GM21515 (cell line): Measurements from ENCODE around the gene ITGAD.
"Not testable (repeated sequence)": the region's sequence is repeated elsewhere in the genome, so short reads cannot be mapped to it uniquely, and the experiment has no call there.

Source experiments
- ATAC-seq: cut with Tn5 transposase; IDR thresholded peaks from one replicate; pipeline ENCODE4 v1.9.1; 2021; ENCODE audit not compliant: unreplicated experiment

Gene ITGAD

DNA sequence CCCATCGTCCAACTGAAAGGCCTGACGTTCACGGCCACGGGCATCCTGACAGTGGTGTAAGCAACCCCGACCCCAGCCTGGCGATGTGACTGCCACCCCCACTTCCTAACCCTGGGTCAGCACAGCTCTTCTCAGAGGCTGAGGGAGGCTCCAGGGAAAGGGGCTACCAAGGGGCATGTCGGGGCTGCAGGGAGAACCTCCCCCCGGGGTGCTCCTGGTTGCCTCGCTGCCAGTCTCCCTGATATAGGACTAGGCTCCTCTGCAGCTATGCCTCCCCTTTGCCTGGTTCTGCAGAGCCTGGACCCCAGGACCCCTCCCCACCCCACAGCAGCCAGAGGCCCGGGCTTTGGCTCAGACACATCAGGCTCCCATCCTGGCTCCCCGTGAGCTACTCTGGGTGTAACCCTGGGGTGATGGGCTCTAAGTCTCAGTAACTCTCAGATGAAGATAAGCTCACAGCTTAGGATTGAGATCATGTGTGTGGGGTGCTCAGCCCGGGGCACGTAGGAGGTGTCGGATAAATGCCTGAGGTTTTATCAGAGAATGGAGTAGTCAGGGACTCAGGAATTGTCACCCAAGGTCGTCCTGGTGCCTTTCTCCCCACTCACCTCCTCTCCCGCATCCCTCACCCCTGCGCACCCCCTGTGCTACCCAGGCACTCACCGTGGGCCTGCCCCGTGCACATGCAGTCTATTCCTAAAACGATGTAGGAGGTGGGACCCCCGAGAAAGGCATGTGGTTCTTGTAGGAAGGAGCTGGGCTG, 10.6 kb downstream of the ITGAD start:
- no peak for ATAC-seq

- ATAC-seq = no peak
Measured at GRCh38 chr16:31404353-31405064, 11.4 kb downstream of the ITGAD start.

GRCh38 chr16:31407406-31407805, 14.3 kb downstream of the ITGAD start:
- no peak for ATAC-seq

GRCh38 chr16:31409433-31409832, 16.3 kb downstream of the ITGAD start:
- ATAC-seq = no peak

DNA sequence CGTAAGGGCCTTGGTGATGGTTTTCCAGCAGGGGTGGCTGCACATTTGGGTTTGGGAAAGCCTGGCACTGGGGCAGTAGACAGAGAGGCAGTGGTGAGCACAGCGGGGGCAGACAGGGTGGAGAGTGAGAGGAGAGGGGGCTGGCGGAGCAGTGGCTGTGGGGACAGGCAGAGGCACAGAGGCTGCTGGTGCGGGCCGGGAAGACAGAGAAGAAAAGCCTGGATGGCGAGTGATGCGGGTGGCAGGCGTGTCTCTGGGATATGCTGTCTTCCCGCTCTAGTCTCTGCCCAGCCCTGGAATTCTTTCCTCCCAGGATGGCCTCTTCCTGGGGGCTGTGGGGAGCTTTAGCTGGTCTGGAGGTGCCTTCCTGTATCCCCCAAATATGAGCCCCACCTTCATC, 16.9 kb downstream of the ITGAD start:
- ATAC-seq = no peak

DNA sequence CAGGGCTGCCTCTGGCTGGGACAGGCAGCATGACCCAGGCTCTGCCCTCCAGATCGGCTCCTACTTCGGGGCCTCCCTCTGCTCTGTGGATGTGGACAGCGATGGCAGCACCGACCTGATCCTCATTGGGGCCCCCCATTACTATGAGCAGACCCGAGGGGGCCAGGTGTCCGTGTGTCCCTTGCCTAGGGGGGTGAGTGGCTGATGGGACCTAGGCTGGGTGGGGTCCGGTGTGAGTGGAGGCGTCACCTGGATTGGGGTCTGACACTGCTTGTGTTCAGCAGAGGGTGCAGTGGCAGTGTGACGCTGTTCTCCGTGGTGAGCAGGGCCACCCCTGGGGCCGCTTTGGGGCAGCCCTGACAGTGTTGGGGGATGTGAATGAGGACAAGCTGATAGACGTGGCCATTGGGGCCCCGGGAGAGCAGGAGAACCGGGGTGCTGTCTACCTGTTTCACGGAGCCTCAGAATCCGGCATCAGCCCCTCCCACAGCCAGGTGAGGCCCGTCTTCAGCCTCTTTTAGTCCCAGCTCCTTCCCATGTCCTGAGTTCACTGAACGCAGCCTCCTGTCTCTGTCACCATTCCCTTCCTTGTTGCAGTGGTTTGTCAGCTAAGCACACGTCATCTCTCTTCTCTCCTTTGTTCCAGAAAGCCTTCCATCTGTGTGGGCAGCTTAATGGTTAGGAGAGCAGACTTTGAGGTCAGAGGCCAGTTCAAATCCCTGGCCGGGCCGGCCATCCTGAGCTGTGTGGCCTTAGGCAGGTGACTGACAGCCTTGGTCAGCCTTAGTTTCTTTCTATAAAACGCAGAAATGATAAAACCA, 18.1 kb downstream of the ITGAD start:
- no peak for ATAC-seq

- no peak for ATAC-seq
Measured at GRCh38 chr16:31412750-31413149, 19.6 kb downstream of the ITGAD start.

- ATAC-seq = no peak
Measured at GRCh38 chr16:31413381-31413780, 20.2 kb downstream of the ITGAD start.

DNA sequence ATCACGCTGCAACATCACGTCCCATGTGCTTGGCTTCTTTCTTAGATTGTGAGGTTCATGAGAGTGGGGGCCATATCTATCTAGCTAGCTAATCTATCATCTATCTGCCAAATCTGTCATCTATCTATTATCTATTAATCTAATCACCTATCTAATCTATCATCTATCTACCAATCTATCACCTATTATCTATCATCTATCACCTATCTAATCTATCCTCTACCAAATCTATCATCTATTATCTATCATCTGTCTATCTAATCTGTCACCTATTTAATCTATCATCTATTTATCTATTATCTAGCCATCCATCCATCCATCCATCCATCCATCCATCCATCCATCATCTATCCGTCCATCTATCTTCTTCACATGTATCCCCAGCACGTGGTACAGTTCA, 20.8 kb downstream of the ITGAD start:
- ATAC-seq = no peak

DNA sequence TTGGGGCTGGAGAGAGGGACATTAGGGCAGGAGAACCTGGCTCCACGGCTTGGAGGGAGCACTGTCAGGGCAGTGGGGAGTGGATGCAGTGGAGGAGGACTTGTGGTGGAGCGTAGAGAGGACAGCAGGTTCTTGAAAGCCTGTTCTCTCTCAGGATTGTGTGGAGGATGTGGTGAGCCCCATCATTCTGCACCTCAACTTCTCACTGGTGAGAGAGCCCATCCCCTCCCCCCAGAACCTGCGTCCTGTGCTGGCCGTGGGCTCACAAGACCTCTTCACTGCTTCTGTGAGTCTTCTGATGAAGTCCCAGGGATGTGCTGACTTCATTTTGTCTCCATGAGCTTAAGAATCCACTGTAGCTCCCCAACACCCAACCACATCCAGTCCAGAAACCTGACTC, 21.6 kb downstream of the ITGAD start:
- no peak for ATAC-seq

DNA sequence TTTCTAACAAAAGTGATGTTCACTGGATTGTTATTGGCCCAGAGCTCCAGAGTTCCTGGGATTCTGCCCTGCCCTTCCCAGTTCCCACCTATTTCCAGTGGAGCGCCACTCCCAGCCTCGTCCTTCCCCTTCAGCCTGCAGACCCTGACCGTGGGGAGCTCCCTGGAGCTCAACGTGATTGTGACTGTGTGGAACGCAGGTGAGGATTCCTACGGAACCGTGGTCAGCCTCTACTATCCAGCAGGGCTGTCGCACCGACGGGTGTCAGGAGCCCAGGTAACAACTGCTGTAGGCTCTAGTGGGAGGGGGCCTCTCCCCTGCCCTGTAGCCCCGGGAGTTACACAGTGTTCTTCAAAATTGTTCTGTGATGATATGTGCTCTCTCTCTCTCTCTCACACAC, 23.2 kb downstream of the ITGAD start:
- no peak for ATAC-seq

DNA sequence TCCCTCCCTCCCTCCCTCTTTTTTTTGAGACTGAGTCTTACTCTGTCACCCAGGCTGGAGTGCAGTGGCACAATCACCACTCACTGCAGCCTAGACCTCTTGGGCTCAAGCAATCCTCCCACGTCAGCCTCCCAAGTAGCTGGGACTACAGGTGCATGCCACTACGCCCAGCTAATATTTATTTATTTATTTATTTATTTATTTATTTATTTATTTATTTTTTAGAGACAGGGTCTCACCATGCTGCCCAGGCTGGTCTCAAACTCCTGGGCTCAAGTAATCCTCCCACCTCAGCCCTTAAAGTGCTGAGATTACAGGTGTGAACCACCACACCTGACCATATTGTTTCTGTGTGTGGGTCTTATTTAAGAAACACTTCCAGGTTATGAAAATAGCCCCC, 23.9 kb downstream of the ITGAD start:
- ATAC-seq = not testable (repeated sequence)

DNA sequence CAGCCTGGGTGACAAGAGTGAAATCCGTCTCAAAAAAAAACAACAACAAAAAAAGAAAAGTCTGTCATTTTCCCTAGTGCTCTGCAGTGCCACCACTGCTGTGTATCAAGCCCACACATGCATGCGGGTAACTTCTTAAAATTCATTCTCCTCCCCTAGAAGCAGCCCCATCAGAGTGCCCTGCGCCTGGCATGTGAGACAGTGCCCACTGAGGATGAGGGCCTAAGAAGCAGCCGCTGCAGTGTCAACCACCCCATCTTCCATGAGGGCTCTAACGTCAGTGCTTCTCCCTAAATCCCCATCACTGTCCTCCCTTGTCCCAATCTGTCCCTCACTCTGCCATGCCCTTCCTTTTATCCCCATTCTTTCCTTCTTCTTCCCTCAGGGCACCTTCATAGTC, 24.8 kb downstream of the ITGAD start:
- no peak for ATAC-seq

DNA sequence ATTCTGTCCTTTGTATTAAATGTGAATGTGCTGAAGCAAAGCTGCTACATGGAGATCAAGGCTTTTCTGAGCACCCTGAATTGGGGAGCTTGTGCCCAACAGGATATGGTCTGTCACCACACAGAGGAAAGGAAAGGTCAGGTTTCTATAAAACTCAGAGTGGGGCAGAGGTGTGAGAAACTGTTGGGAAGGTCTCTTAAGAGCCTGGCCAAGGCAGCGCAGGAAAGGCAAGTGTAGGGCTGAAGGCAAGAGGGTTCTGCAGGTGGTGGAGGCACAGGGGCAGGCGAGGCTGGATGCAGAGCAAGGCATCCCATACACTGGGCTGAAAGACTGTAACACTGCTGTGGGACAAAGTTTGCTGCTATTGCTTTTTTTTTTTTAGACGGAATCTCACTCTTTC, 26.9 kb downstream of the ITGAD start:
- no peak for ATAC-seq

DNA sequence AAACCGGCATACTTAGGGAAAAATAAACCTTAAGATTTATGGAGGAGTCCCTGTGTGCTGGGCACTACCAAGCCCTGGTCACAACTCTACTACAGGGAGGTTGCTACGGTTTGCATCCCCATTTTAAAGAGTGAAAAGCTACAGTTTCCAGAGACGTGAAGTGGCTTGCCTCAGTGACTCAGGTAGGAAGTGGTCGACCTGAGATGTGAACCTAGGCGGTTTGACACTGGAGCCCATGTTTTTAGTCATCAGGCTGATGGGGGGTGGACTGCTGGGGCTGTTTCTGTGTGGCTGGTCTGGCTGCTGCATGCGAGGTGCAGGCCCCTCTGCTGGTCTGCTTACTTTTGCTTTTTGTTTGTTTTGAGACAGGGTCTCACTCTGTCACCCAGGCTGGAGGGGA, 28.5 kb downstream of the ITGAD start:
- no peak for ATAC-seq

DNA sequence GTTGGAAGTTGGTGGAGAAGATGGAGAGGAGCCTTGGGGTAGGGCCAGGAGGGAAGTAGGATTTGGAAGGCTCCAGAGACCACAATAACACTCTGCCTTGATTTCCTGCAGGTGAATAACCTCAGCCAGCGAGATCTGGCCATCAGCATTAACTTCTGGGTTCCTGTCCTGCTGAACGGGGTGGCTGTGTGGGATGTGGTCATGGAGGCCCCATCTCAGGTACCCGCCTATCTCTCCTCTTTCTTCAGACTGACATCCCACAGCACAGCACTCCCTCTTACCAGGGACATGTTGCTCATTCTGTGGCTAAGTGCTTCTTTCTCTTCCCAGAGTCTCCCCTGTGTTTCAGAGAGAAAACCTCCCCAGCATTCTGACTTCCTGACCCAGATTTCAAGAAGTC, 30.1 kb downstream of the ITGAD start:
- no peak for ATAC-seq

- ATAC-seq = no peak
Measured at GRCh38 chr16:31423801-31424200, 30.7 kb downstream of the ITGAD start.

- ATAC-seq = no peak
Measured at GRCh38 chr16:31427441-31428278, 34.5 kb downstream of the ITGAD start.

- no peak for ATAC-seq
Measured at GRCh38 chr16:31428279-31428597, 35.1 kb downstream of the ITGAD start, which contains the start of gene COX6A2. COX6A2 (minus strand) TSS chr16:31428360; CDS start chr16:31428325, 35 bp downstream.

DNA sequence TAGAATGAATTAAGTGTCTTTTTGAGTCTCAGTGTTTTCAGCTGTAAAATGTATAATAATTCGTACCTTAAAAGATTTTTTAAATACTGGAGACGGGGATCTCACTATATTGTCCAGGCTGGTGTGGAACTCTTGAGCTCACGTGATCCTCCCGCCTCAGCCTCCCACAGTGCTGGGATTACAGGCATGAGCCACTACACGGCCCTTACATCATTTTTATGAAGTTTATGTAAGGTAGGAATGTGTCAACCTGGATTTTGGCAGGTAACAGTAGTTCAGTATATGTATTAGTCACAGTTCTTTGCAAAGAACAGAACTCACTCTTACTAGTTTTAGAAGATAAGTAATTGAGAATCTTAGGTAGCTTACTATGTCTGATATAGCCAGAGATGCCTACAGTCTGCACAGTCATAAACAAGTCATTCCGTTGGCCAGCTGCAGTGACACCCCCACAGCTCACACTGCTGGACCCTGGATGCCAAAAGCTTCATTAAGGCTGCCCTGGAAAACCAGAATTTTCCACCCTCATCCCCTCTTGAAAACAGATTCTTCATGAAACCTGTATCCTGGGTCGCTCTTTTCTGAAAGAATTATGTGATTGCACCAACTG, 35.6 kb downstream of the ITGAD start:
- no peak for ATAC-seq

DNA sequence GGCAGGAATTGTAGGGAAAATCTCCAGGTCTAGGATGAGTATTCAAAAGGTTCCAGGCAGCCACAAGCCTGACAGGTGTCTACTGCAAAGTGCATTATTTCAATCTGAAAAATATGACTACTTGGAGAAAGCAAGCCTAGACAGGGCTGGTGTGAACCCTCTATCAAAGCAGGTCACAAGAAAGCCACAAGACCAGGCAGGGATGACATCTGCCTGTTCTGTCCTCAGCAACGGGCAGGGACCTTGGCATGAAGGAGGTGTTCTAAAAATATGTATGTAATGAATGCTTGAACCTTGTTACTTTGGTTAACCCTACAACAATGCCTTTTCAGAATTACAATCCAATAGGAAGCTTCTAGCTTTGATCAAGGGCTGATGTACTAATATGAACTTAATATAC, 36.2 kb downstream of the ITGAD start:
- no peak for ATAC-seq
